RWPE2 (cell line): ENCODE results near the gene PPP2R2D.

Source experiments
- ATAC-seq: fragments of 200-7000 bp; cut with Tn5 transposase; 3 replicates; pipeline ENCODE4 v1.9.1; 2021; ENCODE audit warnings: low read depth
- DNase-seq: peaks from one replicate; pipeline ENCODE4 v3.0.0-alpha.2; 2020; ENCODE audit warnings: low spot score
- H3K27ac ChIP-seq: fragments of 450-650 bp; 2 replicates; pipeline ENCODE4 v1.5.1; 2017; ENCODE audit warnings: mild to moderate bottlenecking; ENCODE audit not compliant: poor library complexity, severe bottlenecking
- H3K27me3 ChIP-seq: fragments of 250-450 bp; sonication (Bioruptor Pico); 2 replicates; pipeline ENCODE4 v1.5.1; 2021; ENCODE audit warnings: mild to moderate bottlenecking, moderate library complexity; ENCODE audit not compliant: insufficient read depth, poor library complexity, severe bottlenecking
- H3K36me3 ChIP-seq: fragments of 250-450 bp; sonication (Bioruptor Pico); 2 replicates; pipeline ENCODE4 v1.5.1; 2020; ENCODE audit warnings: low read depth, mild to moderate bottlenecking, moderate library complexity
- H3K4me1 ChIP-seq: fragments of 250-450 bp; sonication (Bioruptor Pico); 2 replicates; pipeline ENCODE4 v1.5.1; 2021; ENCODE audit warnings: mild to moderate bottlenecking, moderate library complexity; ENCODE audit not compliant: insufficient read depth, poor library complexity, severe bottlenecking
- H3K4me3 ChIP-seq: fragments of 250-450 bp; sonication (Bioruptor Pico); 2 replicates; pipeline ENCODE4 v1.5.1; 2021; ENCODE audit warnings: mild to moderate bottlenecking, moderate library complexity; ENCODE audit not compliant: severe bottlenecking
- H3K9me3 ChIP-seq: fragments of 250-450 bp; sonication (Bioruptor Pico); 2 replicates; pipeline ENCODE4 v1.5.1; 2021; ENCODE audit warnings: mild to moderate bottlenecking, moderate library complexity; ENCODE audit not compliant: severe bottlenecking
- TF ChIP-seq, protein P1 (sequence below): fragments of 450-650 bp; IDR thresholded peaks from one replicate; pipeline ENCODE4 v1.5.1; 2017; ENCODE audit warnings: mild to moderate bottlenecking, moderate library complexity; ENCODE audit not compliant: poor library complexity, severe bottlenecking

The PPP2R2D gene

DNA sequence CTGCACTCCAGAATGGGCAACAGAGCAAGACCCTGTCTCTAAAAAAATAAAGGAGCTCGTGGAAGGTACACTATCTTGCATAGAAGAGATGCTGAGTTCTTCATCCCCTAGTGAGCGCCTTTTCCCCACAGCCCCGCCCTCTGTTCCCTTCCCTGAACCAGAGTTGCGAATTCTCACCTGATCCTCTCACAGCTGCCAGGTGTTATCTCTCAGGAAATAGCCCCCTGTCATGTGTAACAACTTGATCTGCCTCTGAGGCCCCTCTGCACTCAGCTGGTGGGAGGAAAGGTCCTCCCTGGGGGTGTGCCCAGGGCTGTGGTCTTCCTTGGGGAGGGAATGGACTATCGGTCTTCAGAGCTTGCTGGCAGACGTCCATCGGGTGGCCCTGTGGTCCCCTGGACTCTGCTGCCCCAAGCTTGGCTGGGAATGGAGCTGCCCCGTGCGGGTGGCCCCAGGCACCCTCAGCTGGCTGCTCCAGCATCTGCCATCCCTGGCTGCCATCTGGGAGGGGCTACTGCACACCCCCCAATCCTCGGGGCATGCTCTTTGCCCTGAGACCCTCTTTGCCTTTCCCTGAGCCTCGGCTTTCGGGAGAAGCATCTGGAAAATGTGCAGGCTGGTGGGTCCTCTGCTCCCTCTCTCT lies 102.6 kb downstream of the PPP2R2D start:
- H3K27ac ChIP-seq = no peak overlapping the region
- TF ChIP-seq, protein P1, sequence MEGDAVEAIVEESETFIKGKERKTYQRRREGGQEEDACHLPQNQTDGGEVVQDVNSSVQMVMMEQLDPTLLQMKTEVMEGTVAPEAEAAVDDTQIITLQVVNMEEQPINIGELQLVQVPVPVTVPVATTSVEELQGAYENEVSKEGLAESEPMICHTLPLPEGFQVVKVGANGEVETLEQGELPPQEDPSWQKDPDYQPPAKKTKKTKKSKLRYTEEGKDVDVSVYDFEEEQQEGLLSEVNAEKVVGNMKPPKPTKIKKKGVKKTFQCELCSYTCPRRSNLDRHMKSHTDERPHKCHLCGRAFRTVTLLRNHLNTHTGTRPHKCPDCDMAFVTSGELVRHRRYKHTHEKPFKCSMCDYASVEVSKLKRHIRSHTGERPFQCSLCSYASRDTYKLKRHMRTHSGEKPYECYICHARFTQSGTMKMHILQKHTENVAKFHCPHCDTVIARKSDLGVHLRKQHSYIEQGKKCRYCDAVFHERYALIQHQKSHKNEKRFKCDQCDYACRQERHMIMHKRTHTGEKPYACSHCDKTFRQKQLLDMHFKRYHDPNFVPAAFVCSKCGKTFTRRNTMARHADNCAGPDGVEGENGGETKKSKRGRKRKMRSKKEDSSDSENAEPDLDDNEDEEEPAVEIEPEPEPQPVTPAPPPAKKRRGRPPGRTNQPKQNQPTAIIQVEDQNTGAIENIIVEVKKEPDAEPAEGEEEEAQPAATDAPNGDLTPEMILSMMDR = no peak
- peaks cover under 1% of the 10 kb centered on the region for H3K4me1 ChIP-seq
- H3K27me3 ChIP-seq = no peaks in the 10 kb centered on the region
- ATAC-seq (no peak), DNase-seq (no peak)
- no peaks in the 10 kb centered on the region for H3K36me3 ChIP-seq
- H3K4me3 ChIP-seq = no peak overlapping the region
- no peaks in the 10 kb centered on the region for H3K9me3 ChIP-seq

DNA sequence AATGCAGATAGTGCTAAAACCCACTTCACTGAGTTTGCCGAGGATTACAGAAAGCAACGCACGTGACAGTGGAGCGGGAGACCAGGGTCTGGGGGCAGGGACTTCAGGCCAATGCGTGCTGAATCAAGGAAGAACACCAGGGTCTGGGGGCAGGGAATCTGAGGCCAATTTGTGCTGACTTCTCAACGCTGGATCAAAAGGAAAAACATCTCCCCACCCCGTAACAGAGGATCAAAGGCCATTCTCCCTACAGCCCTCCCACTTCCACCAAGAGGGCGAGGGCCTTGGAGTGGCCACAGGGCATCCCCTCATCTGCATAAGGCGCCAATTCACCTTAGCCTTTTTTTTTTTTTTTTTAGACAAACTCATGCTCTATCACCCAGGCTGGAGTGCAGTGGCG lies 103.2 kb downstream of the PPP2R2D start:
- Histone ChIP-seq H3K4me1 (no peaks in the 10 kb centered on the region), H3K27me3 (no peaks in the 10 kb centered on the region), H3K36me3 (no peaks in the 10 kb centered on the region), H3K27ac (no peak overlapping the region), H3K4me3 (no peak overlapping the region), H3K9me3 (no peaks in the 10 kb centered on the region)
- TF ChIP-seq, protein P1 = no peak
- DNase-seq = no peak
- ATAC-seq = no peak

- no peak overlapping the region for H3K27ac ChIP-seq
- DNase-seq (no peak), ATAC-seq (no peak)
- H3K9me3 ChIP-seq = no peaks in the 10 kb centered on the region
- H3K4me1 ChIP-seq = no peaks in the 10 kb centered on the region
- no peaks in the 10 kb centered on the region for H3K36me3 ChIP-seq
- no peak overlapping the region for H3K4me3 ChIP-seq
- H3K27me3 ChIP-seq = no peaks in the 10 kb centered on the region
- TF ChIP-seq, protein P1 = no peak
Measured at GRCh38 chr10:132005147-132005546, 104.3 kb downstream of the PPP2R2D start.

DNA sequence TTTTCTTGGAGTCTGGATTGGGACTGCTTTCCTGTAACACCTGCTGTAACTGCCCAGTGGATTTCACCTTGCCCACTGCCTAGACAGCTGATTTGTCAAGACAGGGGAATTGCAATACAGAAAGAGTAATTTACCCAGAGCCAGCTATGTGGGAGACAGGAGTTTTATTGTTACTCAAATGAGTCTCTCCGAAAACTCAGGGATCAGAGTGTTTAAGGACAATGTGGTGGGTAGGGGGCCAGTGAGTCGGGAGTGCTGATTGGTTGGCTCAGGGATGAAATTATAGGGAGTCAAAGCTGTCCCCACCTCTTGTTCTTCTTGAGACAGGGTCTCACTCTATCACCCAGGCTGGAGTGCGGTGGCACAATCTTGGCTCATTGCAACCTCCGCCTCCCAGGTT lies 106.2 kb downstream of the PPP2R2D start:
- no peaks in the 10 kb centered on the region for H3K9me3 ChIP-seq
- H3K27me3 ChIP-seq = no peaks in the 10 kb centered on the region
- H3K4me3 ChIP-seq = no peak overlapping the region
- H3K4me1 ChIP-seq = no peaks in the 10 kb centered on the region
- DNase-seq (no peak), ATAC-seq (no peak)
- TF ChIP-seq, protein P1 = no peak
- no peaks in the 10 kb centered on the region for H3K36me3 ChIP-seq
- H3K27ac ChIP-seq = no peak overlapping the region

DNA sequence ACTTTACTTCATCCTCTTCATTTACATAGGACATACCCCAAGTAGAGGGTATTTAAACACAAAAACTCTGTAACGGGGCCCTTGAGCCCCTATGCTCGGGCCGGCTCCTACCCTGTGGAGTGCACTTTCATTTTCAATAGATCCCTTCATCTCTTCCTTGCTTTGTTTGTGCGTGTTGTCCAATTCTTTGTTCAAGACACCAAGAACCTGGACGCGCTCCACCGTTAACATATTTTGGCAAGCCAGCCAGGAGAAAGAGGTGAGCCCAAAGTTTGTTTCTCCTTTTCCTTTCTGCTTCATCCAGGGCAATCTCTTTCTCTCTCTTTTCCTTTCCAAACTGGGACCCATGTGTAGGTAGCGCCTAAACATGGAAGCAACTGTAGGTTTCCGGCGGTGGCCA lies 106.9 kb downstream of the PPP2R2D start:
- no peak overlapping the region for H3K4me3 ChIP-seq
- DNase-seq (no peak), ATAC-seq (no peak)
- H3K27me3 ChIP-seq = no peaks in the 10 kb centered on the region
- no peaks in the 10 kb centered on the region for H3K36me3 ChIP-seq
- no peaks in the 10 kb centered on the region for H3K9me3 ChIP-seq
- H3K27ac ChIP-seq = no peak overlapping the region
- TF ChIP-seq, protein P1 = no peak
- no peaks in the 10 kb centered on the region for H3K4me1 ChIP-seq
